Stimulated activated CD4-positive, alpha-beta T cell treated with anti-CD3 and anti-CD28 coated beads, Interleukin-12 subunit alpha, Interleukin-12 subunit beta, amount 100 ng/mL, for 24 hours (primary cell): ENCODE measurements around the gene IRF2BPL.
"Not testable (repeated sequence)": the region's sequence is repeated elsewhere in the genome, so short reads cannot be mapped to it uniquely, and the experiment has no call there.

Source experiments
- DNase-seq, 2 experiments: peaks; one replicate each; pipeline ENCODE4 v3.0.0-alpha.2; 2020; ENCODE audit warnings: low read depth in 2 of 2

Gene IRF2BPL

DNA sequence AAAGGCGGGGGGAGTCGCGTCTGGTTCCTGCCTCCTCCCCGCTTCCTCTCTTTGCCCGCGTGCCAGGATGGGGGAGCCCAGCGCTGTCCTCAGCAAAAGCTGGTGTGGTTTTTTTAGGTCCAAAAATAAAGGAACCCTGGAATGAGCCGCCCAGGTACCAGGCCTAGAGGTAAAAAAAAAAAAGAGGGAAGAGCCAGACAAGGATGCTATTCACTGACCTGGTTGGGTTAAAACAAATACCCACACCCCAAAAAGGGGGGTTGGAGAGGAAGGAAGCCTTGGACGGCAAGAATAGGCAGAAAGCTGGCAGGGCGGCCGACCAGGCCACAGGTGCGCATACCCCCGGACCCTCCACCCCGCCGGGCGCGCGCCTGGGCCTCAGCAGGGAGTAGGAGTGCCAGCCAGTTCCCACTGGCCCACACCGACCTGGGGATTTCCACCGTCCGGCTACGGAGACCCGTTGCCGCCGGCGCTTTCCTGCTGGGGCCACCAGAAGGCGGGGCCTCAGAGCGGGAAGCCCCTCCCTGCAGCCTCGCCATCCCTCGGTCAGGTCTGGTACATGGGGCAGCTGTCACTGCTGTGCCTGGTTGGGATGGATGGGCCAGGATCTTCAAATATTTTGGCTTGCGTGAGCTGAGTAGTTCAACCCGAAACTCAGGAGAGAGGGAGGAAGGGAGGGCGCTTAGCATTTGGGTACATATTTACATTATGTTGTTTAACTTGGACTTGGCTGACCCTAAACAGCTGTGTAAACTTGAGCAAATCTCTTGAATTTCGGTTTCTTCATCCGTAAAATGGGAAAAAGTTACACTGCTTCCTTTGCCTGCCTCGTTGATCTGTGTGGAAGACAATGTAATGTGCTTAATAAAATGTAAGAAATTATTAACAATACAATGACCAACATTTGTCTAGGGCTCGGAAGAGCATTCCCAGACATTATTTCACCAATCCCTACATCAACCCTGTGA lies 5.4 kb upstream of the IRF2BPL start:
- peak; percentile 65 to 81 for DNase-seq

DNA sequence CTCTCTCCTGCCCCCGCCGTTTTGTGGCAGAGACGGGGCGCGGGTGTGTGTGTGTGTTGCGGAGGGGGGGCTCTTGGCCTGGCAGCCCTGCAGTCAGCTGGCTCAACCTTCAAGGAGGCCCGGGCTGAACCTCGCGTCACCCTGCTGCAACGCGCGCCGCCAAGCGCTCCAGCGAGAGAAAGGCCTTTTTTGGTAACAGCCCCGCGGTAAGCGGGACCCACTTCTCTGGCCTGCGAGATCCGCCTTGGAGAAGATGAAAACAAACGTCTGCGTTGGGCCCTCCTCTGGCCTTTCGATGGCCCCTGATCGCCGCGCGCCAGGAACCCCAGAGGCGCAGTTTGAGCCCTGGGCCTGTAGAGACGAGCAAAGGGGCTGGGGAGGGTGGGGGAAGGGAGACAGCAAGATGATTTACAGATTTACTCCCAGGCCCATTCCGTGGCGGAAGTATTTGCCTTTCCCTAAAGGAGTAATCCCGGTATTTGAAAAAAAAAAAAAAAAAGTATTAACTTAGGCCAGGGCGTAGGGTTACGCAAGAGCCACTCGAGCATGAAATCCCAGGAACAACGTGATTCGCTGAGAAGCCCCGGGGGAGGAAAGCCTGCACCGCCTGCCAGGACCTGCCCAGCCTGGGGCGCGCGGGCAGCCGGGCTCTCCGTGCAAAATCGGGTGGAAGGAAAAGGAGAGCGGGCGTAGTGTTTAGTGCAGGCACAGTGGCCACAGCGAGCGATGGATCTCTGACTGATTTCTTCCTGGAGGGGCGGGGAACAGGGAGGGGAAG lies 4.5 kb upstream of the IRF2BPL start:
- DNase-seq = peak; percentile 55 to 75

- no peak for DNase-seq
Measured at GRCh38 chr14:77032491-77032843, 4.0 kb upstream of the IRF2BPL start.

DNA sequence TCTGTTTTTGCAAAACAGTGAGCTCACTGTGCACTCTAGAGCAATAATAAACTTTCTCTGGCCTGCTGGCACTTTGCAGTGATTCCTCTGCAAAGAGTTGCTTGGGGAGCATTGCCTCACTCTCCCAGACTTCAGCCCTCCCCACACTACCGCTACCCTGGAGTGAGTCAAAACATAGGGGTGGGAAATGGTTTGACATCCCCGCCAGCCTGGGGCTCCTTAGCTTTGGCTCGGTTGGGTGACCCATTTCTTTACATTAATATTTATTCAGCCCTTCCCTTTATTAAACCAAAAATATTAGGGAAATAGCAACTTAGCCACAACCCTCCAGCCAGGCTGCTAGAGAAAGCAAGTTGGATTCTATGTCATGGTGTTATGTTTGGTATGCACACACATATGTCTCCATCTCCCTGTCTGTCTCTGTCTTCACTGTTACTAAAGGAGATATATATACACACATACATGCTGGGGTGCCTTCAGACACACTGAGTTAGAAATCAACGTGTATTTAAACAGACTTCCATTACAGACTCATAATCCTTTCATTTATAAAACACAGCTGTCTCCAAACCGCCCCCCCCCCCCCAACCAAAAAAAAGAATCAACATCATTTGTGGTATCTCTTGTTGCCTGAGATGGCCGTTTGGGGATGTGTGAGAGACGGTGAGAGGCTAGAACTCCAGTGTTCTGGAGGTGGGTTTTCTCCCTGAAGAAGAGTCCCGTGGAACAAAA lies 3.4 kb upstream of the IRF2BPL start:
- DNase-seq = no peak

DNA sequence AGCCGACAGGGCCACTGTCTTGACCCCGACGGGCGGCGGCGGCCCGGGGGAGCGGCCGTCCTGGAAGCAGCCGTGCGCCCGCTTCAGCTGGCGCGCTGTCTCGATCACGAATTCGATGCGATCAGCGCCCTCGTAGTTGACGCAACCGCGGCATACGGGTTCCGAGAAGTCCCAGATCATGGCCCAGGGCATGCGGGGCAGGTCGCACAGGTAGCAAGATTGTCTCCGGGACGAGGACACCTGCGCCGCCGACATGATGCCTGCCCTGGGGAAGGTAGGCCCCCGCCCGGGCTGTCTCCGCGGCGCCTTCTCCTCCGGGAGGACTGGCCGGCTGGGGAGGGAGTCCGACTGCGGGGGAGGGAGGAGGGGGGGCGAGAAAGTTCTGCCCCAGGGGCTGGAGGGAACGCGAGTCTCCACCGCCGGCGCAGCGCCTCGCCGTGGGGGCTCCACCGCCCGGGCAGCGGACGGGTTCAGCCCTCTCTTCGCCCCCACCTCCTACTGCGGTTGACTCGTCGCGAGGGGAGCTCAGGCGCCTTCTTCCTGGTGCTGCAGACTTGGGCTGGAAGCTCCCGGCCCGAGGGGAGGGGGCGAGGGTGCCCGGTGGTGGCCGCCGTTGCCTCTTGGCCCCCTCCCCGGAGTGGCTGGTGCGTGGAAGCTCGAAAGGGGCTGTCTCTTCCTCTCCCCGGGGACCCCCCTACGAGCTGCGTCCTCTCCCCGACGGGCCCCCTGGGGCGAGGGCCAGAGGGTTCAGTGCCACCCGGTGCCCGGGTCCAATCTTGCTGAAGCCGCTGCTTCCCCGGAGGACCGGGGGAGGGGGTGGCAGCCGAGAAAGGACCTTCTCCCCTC lies 747 bp downstream of the IRF2BPL start:
- DNase-seq = peak in 1 of 2 experiments; percentile 45

GRCh38 chr14:77026930-77027537 lies 1.5 kb downstream of the IRF2BPL start:
- DNase-seq = peak in 1 of 2 experiments; percentile 33

GRCh38 chr14:77026166-77026929 lies 2.2 kb downstream of the IRF2BPL start:
- DNase-seq = no peak

- DNase-seq = no peak
Measured at GRCh38 chr14:77025744-77026165, 2.8 kb downstream of the IRF2BPL start.

GRCh38 chr14:77024171-77024691 lies 4.3 kb downstream of the IRF2BPL start:
- peak; percentile 52 to 72 for DNase-seq

DNA sequence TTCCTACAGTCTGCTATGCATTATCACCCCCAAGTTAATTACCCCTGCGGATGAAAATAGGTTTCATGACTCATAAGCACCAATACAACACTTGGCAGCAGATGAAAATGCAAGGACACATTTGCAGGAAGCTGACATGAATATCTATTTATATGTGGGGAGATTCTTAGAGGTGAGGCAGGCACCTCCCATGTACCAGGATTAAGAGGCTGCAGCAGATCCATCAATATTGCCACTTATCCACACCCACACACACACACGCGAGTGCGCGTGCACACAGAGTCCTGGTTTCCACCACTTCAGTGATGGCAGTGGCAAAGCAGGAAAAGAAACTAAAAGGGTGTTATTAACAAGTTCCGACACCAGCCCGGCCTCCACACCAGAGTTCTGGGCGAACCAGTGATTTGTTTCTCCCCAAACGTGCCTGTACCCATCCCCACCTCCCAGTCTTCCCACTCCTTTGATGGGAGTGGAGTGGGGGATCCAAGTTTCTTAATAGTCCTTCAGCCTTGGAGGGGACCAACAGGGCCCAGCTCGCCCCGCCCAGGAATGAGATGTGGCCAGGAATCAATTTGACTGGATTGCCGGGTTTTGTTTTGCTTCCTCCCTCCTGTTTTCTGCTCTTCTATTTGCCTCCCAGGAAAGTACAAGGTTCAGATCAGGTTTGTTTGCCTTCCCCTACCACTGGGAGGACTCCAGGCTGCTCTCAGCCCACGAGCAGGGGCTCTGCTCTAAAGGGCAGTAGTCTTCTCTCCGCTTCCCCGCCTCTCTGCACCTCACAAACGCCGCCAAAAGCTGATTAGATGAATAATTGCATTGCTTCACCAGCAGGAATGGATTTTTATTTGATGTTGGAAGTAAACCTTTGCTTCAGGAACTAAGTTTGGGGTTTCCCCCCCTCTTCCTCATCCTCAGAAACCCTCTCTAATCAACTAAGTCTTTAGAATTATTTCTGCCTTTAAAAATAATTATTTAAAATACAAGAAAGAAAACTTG lies 5.2 kb downstream of the IRF2BPL start:
- DNase-seq = peak in 1 of 2 experiments; percentile 63

DNA sequence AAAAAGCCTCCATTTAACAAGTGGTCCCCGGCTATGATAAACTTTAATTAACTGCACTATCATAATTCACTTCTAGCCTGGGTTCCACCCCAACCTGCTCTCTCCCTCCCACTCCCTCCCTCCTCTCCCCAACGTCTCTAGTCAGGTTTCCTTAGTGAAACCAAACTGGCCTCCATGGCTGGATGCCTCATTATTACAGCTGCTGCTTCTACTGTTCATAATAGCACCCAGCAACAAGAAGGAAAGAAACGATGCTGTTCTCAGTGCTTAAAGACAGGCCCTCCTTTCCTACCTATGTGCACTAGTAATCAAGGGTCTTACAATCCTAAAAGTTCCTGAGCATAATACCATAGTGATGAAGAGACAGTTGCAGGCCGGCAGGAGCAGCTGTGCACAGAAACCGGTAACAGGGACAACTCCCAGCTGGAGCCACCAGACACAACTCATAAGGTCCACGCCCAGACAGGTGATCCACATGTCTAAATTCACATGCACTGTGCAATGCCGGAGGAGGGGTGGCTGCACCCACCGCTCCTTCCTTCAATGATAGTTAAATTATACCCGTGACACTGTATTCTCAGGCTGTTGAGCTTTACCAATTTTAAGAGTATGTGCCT lies 6.2 kb downstream of the IRF2BPL start:
- no peak for DNase-seq

GRCh38 chr14:77021424-77021823 lies 7.1 kb downstream of the IRF2BPL start:
- not testable (repeated sequence) for DNase-seq

GRCh38 chr14:77018785-77019184 lies 9.7 kb downstream of the IRF2BPL start:
- DNase-seq = no peak

DNA sequence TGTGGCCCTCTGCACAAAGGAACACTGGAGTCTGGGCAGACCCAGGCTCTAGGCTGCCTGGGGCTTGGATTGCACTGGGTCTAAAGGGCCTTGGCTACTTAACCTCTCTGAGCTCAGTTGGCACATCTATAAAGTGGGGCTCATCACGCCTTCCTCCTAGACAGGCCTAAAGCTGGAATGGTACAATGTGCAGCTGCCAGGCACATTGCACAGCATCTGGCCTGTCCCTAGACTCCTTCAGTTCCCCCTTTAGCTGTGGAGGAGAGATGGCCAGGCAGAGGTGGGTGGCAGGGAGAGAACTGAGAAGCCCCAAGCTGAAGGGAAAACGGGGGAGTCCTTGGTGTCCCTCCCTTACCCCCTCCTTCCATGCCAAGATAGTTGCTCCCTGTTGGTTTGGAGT lies 10.8 kb downstream of the IRF2BPL start:
- no peak for DNase-seq

GRCh38 chr14:77014734-77015133 lies 13.8 kb downstream of the IRF2BPL start:
- DNase-seq = no peak

- DNase-seq = no peak
Measured at GRCh38 chr14:77014004-77014604, 14.4 kb downstream of the IRF2BPL start.

- DNase-seq = no peak
Measured at GRCh38 chr14:77012193-77012765, 16.2 kb downstream of the IRF2BPL start.
